HCT116 (cell line): ENCODE data around the gene HOXD10. TPM values are rescaled to one million over a fixed set of nuclear protein-coding genes. Genes with fewer than 3 reads are reported as not detected.

ENCODE experiments used
- ATAC-seq: fragments of 200-7000 bp; cut with Tn5 transposase; 2 replicates; pipeline ENCODE4 v1.9.1; 2020; ENCODE audit warnings: mild to moderate bottlenecking, moderate library complexity
- BruUV-seq: library from RNA; stranded (reverse); fragments of 400-500 nt; replicated peaks from 2 replicates; lab custom pipeline; 2021; lab: Mats Ljungman, UMichigan
- CTCF ChIA-PET: fragments of 300-600 bp; sonication (Branson Sonifier 250); formaldehyde crosslinking; loops from one replicate; lab custom pipeline; 2021; ENCODE audit warnings: antibody characterized with exemption; lab: Charles Lee
- POLR2A ChIA-PET: fragments of 300-600, 350-600 bp; sonication (Branson Sonifier 250); formaldehyde crosslinking; loops from one replicate; lab custom pipeline; 2021; ENCODE audit warnings: antibody characterized with exemption; lab: Charles Lee
- RAD21 ChIA-PET, 2 experiments: fragments of 300-600 bp; sonication (Branson Sonifier 250); formaldehyde crosslinking; loops; one replicate each; lab custom pipeline; 2023; ENCODE audit warnings: low total read pairs in 2 of 2; ENCODE audit not compliant: uncharacterized antibody in 2 of 2, unreplicated experiment in 2 of 2, low non-redundant PET in 1 of 2; lab: Charles Lee
- DNase-seq: peaks from one replicate; pipeline ENCODE4 v3.0.0-alpha.2; 2010; ENCODE audit warnings: low read depth, low spot score
- H2AFZ ChIP-seq: fragments of 200-600 bp; shearing (Covaris generic), sonication (generic); 2 replicates; pipeline ENCODE4 v1.6.1; 2017; ENCODE audit warnings: low read depth, mixed run types, mixed read lengths, antibody characterized with exemption, low read length; ENCODE audit not compliant: poor library complexity, severe bottlenecking
- H3K27ac ChIP-seq: 2 replicates; pipeline ENCODE4 v1.5.1; 2012; ENCODE audit warnings: low read depth, low read length
- H3K27me3 ChIP-seq: fragments of 200-600 bp; sonication (generic); 2 replicates; pipeline ENCODE4 v1.6.1; 2016; ENCODE audit warnings: mixed run types, low read length, mixed read lengths; ENCODE audit not compliant: insufficient read depth
- H3K36me3 ChIP-seq, 2 experiments: fragments of 200-500 bp in 1 of 2; fragments of 200-600 bp in 1 of 2; sonication (Bioruptor generic) in 1 of 2; sonication (generic) in 1 of 2; 2 replicates each; pipeline versions ENCODE4 v1.5.1 to v1.6.1; 2014 to 2016; ENCODE audit warnings: low read length in 2 of 2, inconsistent platforms in 1 of 2, mixed read lengths in 1 of 2, mixed run types in 1 of 2; ENCODE audit not compliant: insufficient read depth in 2 of 2, control insufficient read depth in 1 of 2
- H3K4me1 ChIP-seq, 2 experiments: fragments of 200-600 bp in 1 of 2; sonication (generic) in 1 of 2; 2 replicates each; pipeline versions ENCODE4 v1.5.1 to v1.6.1; 2012 to 2017; ENCODE audit warnings: low read length in 2 of 2, inconsistent platforms in 1 of 2, mild to moderate bottlenecking in 1 of 2, mixed read lengths in 1 of 2, mixed run types in 1 of 2, moderate library complexity in 1 of 2; ENCODE audit not compliant: insufficient read depth in 2 of 2, control insufficient read depth in 1 of 2
- H3K4me2 ChIP-seq: fragments of 200-600 bp; sonication (generic); 2 replicates; pipeline ENCODE4 v1.6.1; 2017; ENCODE audit warnings: mixed run types, low read length, mixed read lengths
- H3K4me3 ChIP-seq, 2 experiments: fragments of 200-600 bp in 1 of 2; sonication (generic) in 1 of 2; replicated peaks in 1 of 2; 2 replicates each; pipeline ENCODE4 v1.5.1; 2011 to 2016; ENCODE audit warnings: low read length in 2 of 2, control low read depth in 1 of 2, low read depth in 1 of 2, mild to moderate bottlenecking in 1 of 2, mixed read lengths in 1 of 2, mixed run types in 1 of 2
- H3K79me2 ChIP-seq: fragments of 200-600 bp; sonication (generic); 2 replicates; pipeline ENCODE4 v1.6.1; 2017; ENCODE audit warnings: mild to moderate bottlenecking, mixed run types, low read length, moderate library complexity, mixed read lengths; ENCODE audit not compliant: insufficient read depth
- H3K9ac ChIP-seq: fragments of 200-600 bp; sonication (generic); 2 replicates; pipeline ENCODE4 v1.6.1; 2016; ENCODE audit warnings: low read length, mixed read lengths
- H3K9me2 ChIP-seq: fragments of 200-600 bp; sonication (generic), shearing (Covaris generic); 2 replicates; pipeline ENCODE4 v1.6.1; 2017; ENCODE audit warnings: mixed run types, mild to moderate bottlenecking, moderate library complexity; ENCODE audit not compliant: insufficient read depth
- H3K9me3 ChIP-seq, 2 experiments: fragments of 200-500 bp in 1 of 2; fragments of 200-600 bp in 1 of 2; sonication (Bioruptor generic) in 1 of 2; sonication (generic) in 1 of 2; 2 replicates each; pipeline ENCODE4 v1.6.1; 2014 to 2017; ENCODE audit warnings: low read length in 2 of 2, mixed read lengths in 2 of 2, inconsistent platforms in 1 of 2, low read depth in 1 of 2, mild to moderate bottlenecking in 1 of 2, mixed run types in 1 of 2, moderate library complexity in 1 of 2; ENCODE audit not compliant: control insufficient read depth in 1 of 2, insufficient read depth in 1 of 2
- H4K20me1 ChIP-seq: fragments of 200-600 bp; sonication (generic), shearing (Covaris generic); 2 replicates; pipeline ENCODE4 v1.6.1; 2017; ENCODE audit warnings: mixed run types, mild to moderate bottlenecking, moderate library complexity; ENCODE audit not compliant: insufficient read depth
- CEBPB ChIP-seq: IDR thresholded peaks from 2 replicates; pipeline ENCODE4 v1.6.1; 2012; ENCODE audit warnings: low read depth
- EGR1 ChIP-seq: IDR thresholded peaks from 2 replicates; pipeline ENCODE4 v1.6.1; 2012; ENCODE audit warnings: low read depth
- ELF1 ChIP-seq: IDR thresholded peaks from 2 replicates; pipeline ENCODE4 v1.6.1; 2012; ENCODE audit warnings: low read depth, borderline replicate concordance
- EZH2 ChIP-seq: fragments of 200-600 bp; sonication (generic); IDR thresholded peaks from 2 replicates; pipeline ENCODE4 v1.6.1; 2017; ENCODE audit warnings: antibody characterized with exemption, mixed run types
- EZH2phosphoT487 ChIP-seq: fragments of 200-600 bp; IDR thresholded peaks from 2 replicates; pipeline ENCODE4 v1.6.1; 2018; ENCODE audit warnings: antibody characterized with exemption, borderline replicate concordance
- FOSL1 ChIP-seq: IDR thresholded peaks from 2 replicates; pipeline ENCODE4 v1.6.1; 2012; ENCODE audit warnings: low read depth
- JUND ChIP-seq: IDR thresholded peaks from 2 replicates; pipeline ENCODE4 v1.6.1; 2012
- POLR2A ChIP-seq: IDR thresholded peaks from 2 replicates; pipeline ENCODE4 v1.7.0; 2011; ENCODE audit warnings: borderline replicate concordance; ENCODE audit not compliant: insufficient read depth, insufficient read length; ENCODE audit errors: extremely low read depth
- POLR2AphosphoS5 ChIP-seq: IDR thresholded peaks from 2 replicates; pipeline ENCODE4 v1.6.1; 2011; ENCODE audit warnings: mild to moderate bottlenecking, low read depth, low read length, moderate library complexity
- SIN3A ChIP-seq: IDR thresholded peaks from 2 replicates; pipeline ENCODE4 v1.6.1; 2012; ENCODE audit warnings: low read depth
- SP1 ChIP-seq: IDR thresholded peaks from 2 replicates; pipeline ENCODE4 v1.6.1; 2012; ENCODE audit warnings: low read depth
- SRF ChIP-seq: IDR thresholded peaks from 2 replicates; pipeline ENCODE4 v1.6.1; 2012; ENCODE audit warnings: low read depth
- ZFX ChIP-seq: fragments of 450-650 bp; IDR thresholded peaks from 2 replicates; pipeline ENCODE4 v1.6.1; 2017
- intact Hi-C: fragments of 100-400 bp; cut with micrococcal nuclease; formaldehyde crosslinking; loops from 2 replicates; pipeline ENCODE4 v1.10.0; 2022
- total RNA-seq: library from RNA; stranded (reverse); gene quantifications from one replicate; pipeline ENCODE4 v1.2.1, GENCODE V29; 2021; ENCODE audit not compliant: unreplicated experiment
- TF ChIP-seq, protein P1 (sequence below): IDR thresholded peaks from 2 replicates; pipeline ENCODE4 v1.6.1; 2012
- TF ChIP-seq, protein P2 (sequence below), 3 experiments: fragments of 200-600 bp in 1 of 3; sonication (generic) in 1 of 3; IDR thresholded peaks in 2 of 3; conservative IDR thresholded peaks in 1 of 3; 2 replicates each; pipeline ENCODE4 v1.5.1; 2012 to 2017; ENCODE audit warnings: low read depth in 2 of 3, low read length in 2 of 3, antibody characterized with exemption in 1 of 3, borderline replicate concordance in 1 of 3, control low read depth in 1 of 3, mild to moderate bottlenecking in 1 of 3, mixed read lengths in 1 of 3, mixed run types in 1 of 3, moderate library complexity in 1 of 3; ENCODE audit not compliant: insufficient read depth in 1 of 3
- TF ChIP-seq, protein P3 (sequence below): IDR thresholded peaks from 2 replicates; pipeline ENCODE4 v1.6.1; 2011; ENCODE audit warnings: mild to moderate bottlenecking, low read length, moderate library complexity; ENCODE audit not compliant: insufficient replicate concordance; ENCODE audit errors: extremely low read depth

Gene HOXD10
- total RNA-seq, 1 experiment from 2014 or later: not detected

DNA sequence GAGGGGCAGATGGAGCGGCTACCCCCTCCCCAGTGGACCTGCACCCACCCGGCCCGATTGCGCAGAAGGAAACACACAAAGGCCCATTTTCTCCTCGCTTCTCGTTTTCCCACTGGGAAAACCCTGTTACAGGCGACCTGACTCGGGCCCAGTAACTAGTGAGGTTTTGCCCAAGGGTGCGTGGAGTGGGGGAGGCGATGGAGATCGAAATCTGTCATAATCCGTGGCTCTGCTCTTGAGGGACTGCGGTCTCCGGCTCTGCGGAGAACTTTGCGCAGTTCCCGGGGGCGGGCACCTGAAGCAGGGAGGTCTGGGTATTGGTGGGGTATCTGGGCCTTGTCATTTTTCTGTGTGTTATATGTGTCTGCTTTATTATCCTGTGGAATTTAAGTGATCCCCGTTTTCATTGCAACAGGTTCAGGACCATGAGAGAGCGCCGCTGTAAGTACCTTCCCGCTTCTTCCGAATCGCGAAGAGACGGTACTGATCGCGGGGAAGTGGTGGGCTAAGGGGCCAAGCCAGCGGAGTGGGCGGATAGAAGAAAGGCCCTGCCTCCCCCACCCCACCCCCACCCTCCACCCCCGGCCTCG is 30.7 kb downstream of the HOXD10 start:
- intact Hi-C loops: no loop called here
- no peak for DNase-seq
- H3K79me2 ChIP-seq: no peaks in the 10 kb centered on the region
- no peak overlapping the region for H3K27ac ChIP-seq
- no peaks in the 10 kb centered on the region for H4K20me1 ChIP-seq
- H3K9ac ChIP-seq: no peak overlapping the region
- ChIA-PET POLR2A (no interaction called here), CTCF (no interaction called here), RAD21 (no interaction called here)
- H3K9me2 ChIP-seq: no peaks in the 10 kb centered on the region
- no peaks in the 10 kb centered on the region for H3K36me3 ChIP-seq
- H3K4me2 ChIP-seq: no peak overlapping the region
- TF ChIP-seq POLR2A (no peak), ZFX (no peak), SRF (no peak), EZH2 (no peak), SP1 (no peak), SIN3A (no peak), FOSL1 (no peak), CEBPB (no peak), ELF1 (no peak), EZH2phosphoT487 (no peak), EGR1 (no peak), POLR2AphosphoS5 (no peak), JUND (no peak)
- TF ChIP-seq, protein P1, sequence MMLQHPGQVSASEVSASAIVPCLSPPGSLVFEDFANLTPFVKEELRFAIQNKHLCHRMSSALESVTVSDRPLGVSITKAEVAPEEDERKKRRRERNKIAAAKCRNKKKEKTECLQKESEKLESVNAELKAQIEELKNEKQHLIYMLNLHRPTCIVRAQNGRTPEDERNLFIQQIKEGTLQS: no peak
- TF ChIP-seq, protein P2, sequence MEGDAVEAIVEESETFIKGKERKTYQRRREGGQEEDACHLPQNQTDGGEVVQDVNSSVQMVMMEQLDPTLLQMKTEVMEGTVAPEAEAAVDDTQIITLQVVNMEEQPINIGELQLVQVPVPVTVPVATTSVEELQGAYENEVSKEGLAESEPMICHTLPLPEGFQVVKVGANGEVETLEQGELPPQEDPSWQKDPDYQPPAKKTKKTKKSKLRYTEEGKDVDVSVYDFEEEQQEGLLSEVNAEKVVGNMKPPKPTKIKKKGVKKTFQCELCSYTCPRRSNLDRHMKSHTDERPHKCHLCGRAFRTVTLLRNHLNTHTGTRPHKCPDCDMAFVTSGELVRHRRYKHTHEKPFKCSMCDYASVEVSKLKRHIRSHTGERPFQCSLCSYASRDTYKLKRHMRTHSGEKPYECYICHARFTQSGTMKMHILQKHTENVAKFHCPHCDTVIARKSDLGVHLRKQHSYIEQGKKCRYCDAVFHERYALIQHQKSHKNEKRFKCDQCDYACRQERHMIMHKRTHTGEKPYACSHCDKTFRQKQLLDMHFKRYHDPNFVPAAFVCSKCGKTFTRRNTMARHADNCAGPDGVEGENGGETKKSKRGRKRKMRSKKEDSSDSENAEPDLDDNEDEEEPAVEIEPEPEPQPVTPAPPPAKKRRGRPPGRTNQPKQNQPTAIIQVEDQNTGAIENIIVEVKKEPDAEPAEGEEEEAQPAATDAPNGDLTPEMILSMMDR (IDR thresholded peaks at IDR 0.05 in 2 of 3, conservative IDR thresholded peaks at IDR 0.05 in 1 of 3; ENCODE audit: borderline replicate concordance in 1 of 3, insufficient read depth in 1 of 3, low read depth in 2 of 3, low read length in 2 of 3): no peak
- TF ChIP-seq, protein P3, sequence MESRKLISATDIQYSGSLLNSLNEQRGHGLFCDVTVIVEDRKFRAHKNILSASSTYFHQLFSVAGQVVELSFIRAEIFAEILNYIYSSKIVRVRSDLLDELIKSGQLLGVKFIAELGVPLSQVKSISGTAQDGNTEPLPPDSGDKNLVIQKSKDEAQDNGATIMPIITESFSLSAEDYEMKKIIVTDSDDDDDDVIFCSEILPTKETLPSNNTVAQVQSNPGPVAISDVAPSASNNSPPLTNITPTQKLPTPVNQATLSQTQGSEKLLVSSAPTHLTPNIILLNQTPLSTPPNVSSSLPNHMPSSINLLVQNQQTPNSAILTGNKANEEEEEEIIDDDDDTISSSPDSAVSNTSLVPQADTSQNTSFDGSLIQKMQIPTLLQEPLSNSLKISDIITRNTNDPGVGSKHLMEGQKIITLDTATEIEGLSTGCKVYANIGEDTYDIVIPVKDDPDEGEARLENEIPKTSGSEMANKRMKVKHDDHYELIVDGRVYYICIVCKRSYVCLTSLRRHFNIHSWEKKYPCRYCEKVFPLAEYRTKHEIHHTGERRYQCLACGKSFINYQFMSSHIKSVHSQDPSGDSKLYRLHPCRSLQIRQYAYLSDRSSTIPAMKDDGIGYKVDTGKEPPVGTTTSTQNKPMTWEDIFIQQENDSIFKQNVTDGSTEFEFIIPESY: no peak
- BruUV-seq: no TSS peak
- no peaks in the 10 kb centered on the region for H3K27me3 ChIP-seq
- no peak overlapping the region for H3K4me3 ChIP-seq
- H3K9me3 ChIP-seq: no peaks in the 10 kb centered on the region
- no peak overlapping the region for H2AFZ ChIP-seq
- ATAC-seq: no peak
- no peaks in the 10 kb centered on the region for H3K4me1 ChIP-seq
